ENCODE measurements around the gene SERINC5. TPM values are rescaled to one million over a fixed set of nuclear protein-coding genes. Genes with fewer than 3 reads are reported as not detected.

Gene SERINC5
- total RNA-seq, 1 donor from 2014 or later, result 57.3 TPM

- H3K27me3 ChIP-seq (ENCODE audit: insufficient read depth, low read length), result no peaks in the 10 kb centered on the region
- Mint-ChIP-seq H3K9me3 (ENCODE audit: unreplicated experiment) (peaks cover 11% of the 10 kb centered on the region), H3K4me1 (ENCODE audit: low read depth, unreplicated experiment) (peaks cover 8% of the 10 kb centered on the region), H3K4me3 (ENCODE audit: unreplicated experiment) (no peak overlapping the region), H3K27me3 (ENCODE audit: low read depth, unreplicated experiment) (no peaks in the 10 kb centered on the region), H3K27ac (ENCODE audit: unreplicated experiment) (no peak overlapping the region), H3K36me3 (ENCODE audit: low read depth, unreplicated experiment) (peaks cover 26% of the 10 kb centered on the region)
- H3K9me3 ChIP-seq (ENCODE audit: insufficient read depth, low read depth, low read length), result no peaks in the 10 kb centered on the region
- no peak overlapping the region for H2AFZ ChIP-seq (ENCODE audit: low read depth, low read length)
- FAIRE-seq (no peak), DNase-seq (ENCODE audit: low read depth) (peak; percentile 45)
- TF ChIP-seq, protein P1, sequence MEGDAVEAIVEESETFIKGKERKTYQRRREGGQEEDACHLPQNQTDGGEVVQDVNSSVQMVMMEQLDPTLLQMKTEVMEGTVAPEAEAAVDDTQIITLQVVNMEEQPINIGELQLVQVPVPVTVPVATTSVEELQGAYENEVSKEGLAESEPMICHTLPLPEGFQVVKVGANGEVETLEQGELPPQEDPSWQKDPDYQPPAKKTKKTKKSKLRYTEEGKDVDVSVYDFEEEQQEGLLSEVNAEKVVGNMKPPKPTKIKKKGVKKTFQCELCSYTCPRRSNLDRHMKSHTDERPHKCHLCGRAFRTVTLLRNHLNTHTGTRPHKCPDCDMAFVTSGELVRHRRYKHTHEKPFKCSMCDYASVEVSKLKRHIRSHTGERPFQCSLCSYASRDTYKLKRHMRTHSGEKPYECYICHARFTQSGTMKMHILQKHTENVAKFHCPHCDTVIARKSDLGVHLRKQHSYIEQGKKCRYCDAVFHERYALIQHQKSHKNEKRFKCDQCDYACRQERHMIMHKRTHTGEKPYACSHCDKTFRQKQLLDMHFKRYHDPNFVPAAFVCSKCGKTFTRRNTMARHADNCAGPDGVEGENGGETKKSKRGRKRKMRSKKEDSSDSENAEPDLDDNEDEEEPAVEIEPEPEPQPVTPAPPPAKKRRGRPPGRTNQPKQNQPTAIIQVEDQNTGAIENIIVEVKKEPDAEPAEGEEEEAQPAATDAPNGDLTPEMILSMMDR (IDR thresholded peaks at IDR 0.05; ENCODE audit: insufficient read depth, low read depth, low read length), result no peak
- peaks cover 9% of the 10 kb centered on the region for H4K20me1 ChIP-seq (ENCODE audit: insufficient read depth, low read length)
- no peak overlapping the region for H3K9ac ChIP-seq (ENCODE audit: low read length)
- peak overlapping the region; percentile 43 for H3K27ac ChIP-seq (ENCODE audit: low read depth, low read length)
- peaks cover 62% of the 10 kb centered on the region for H3K79me2 ChIP-seq (ENCODE audit: insufficient read depth, low read length)
- no peak overlapping the region for H3K4me2 ChIP-seq (ENCODE audit: low read length)
- H3K4me1 ChIP-seq (ENCODE audit: insufficient read depth, low read length), result peaks cover 16% of the 10 kb centered on the region
- H3K36me3 ChIP-seq (ENCODE audit: insufficient read depth, low read length), result no peaks in the 10 kb centered on the region
- no peak overlapping the region for H3K4me3 ChIP-seq (ENCODE audit: insufficient read depth, low read depth, low read length)
Observed at GRCh38 chr5:80240368-80240986, 15.4 kb downstream of the SERINC5 start.

- Histone ChIP-seq H3K36me3 (ENCODE audit: insufficient read depth, low read length) (no peaks in the 10 kb centered on the region), H3K4me2 (ENCODE audit: low read length) (peak overlapping the region; percentile 57)
- peak; percentile 92 for FAIRE-seq
Observed at GRCh38 chr5:80239680-80240367, 16.0 kb downstream of the SERINC5 start.

More at GRCh38 chr5:80239680-80240367, 16.0 kb downstream of the SERINC5 start:
- H2AFZ ChIP-seq (ENCODE audit: low read depth, low read length), result no peak overlapping the region
- Mint-ChIP-seq H3K27me3 (ENCODE audit: low read depth, unreplicated experiment) (no peaks in the 10 kb centered on the region), H3K9me3 (ENCODE audit: unreplicated experiment) (peaks cover 11% of the 10 kb centered on the region), H3K36me3 (ENCODE audit: low read depth, unreplicated experiment) (peaks cover 26% of the 10 kb centered on the region), H3K27ac (ENCODE audit: unreplicated experiment) (no peak overlapping the region), H3K4me3 (ENCODE audit: unreplicated experiment) (no peak overlapping the region), H3K4me1 (ENCODE audit: low read depth, unreplicated experiment) (peaks cover 8% of the 10 kb centered on the region)
- H3K9ac ChIP-seq (ENCODE audit: low read length), result peak overlapping the region; percentile 2
- H4K20me1 ChIP-seq (ENCODE audit: insufficient read depth, low read length), result peaks cover 9% of the 10 kb centered on the region
- peak overlapping the region; percentile 43 for H3K27ac ChIP-seq (ENCODE audit: low read depth, low read length)
- DNase-seq (ENCODE audit: low read depth), result peak; percentile 88
- no peak overlapping the region for H3K4me3 ChIP-seq (ENCODE audit: insufficient read depth, low read depth, low read length)
- H3K4me1 ChIP-seq (ENCODE audit: insufficient read depth, low read length), result peaks cover 16% of the 10 kb centered on the region
- peaks cover 58% of the 10 kb centered on the region for H3K79me2 ChIP-seq (ENCODE audit: insufficient read depth, low read length)
- H3K27me3 ChIP-seq (ENCODE audit: insufficient read depth, low read length), result no peaks in the 10 kb centered on the region
- TF ChIP-seq, protein P1 (IDR thresholded peaks at IDR 0.05; ENCODE audit: insufficient read depth, low read depth, low read length), result no peak
- no peak for TF ChIP-seq EZH2 (IDR thresholded peaks at IDR 0.05; ENCODE audit: insufficient read depth, low read length)
- H3K9me3 ChIP-seq (ENCODE audit: insufficient read depth, low read depth, low read length), result no peaks in the 10 kb centered on the region

Data from astrocyte (in vitro differentiated cells and primary cell).